GM08714 (cell line): ENCODE data around the gene IL20RB.

ENCODE experiments used
- H3K4me3 ChIP-seq: fragments of 200-500 bp; sonication (Bioruptor generic); 2 replicates; pipeline ENCODE4 v1.5.1; 2014; ENCODE audit warnings: mild to moderate bottlenecking, low read length, inconsistent platforms
- ZNF274 ChIP-seq: IDR thresholded peaks from 2 replicates; pipeline ENCODE4 v1.6.1; 2012; ENCODE audit warnings: mild to moderate bottlenecking, low read depth, low read length

IL20RB gene

DNA sequence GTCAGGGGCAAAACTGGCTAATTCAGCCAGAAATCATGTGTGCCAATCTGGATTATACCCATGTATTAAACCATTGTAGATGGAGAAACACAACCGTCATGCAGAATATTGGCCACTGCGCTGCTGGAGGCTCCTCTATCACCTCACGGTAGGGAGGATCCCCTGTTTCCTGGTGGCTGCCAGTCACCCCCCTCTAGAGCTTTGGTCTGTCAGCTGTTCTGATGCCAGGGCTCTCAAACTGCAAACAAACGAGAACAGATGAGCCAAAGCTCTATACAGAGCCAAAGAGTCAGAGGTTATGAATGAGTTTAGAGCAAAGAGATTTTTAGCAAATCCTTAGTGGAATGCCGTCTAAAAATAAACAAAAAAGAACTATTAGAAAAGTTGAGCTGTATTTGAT, 62.5 kb downstream of the IL20RB start:
- no peak for TF ChIP-seq ZNF274
- no peak overlapping the region for H3K4me3 ChIP-seq

DNA sequence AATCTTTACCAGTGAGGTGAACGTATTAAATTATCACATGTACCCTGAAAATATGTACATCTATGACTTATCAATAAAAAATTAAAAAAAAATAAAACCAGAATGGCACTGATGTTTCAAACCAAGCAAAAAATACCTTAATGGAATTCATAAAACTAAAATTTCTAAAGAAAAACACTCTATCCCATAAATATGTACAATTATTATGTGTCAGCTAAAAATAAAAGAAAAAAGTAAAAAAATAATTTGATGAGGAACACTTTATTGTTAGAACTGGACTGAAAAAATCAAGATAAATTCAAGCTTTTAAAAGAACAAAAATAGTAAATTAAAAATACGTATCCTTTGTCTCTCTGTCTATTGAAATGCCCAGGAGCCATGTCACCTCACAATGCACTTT, 63.1 kb downstream of the IL20RB start:
- no peak for TF ChIP-seq ZNF274
- no peak overlapping the region for H3K4me3 ChIP-seq

DNA sequence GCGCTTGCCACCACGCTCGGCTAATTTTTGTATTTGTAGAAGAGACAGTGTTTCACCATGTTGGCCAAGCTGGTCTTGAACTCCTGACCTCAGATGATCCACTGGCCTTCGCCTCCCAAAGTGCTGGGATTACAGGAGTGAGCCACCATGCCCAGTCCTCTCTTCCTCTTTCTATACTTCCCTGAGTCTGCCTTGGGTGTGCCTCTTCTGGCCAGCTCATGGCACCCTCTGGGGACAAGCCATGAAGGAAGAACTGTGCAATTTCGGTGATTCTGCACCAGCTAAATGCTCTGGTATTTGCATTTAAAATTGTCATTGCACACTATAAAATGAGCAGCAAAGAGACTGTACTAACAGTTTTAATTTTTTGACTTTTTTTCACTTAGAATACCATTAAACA, 66.6 kb downstream of the IL20RB start:
- TF ChIP-seq ZNF274, result no peak
- H3K4me3 ChIP-seq, result no peak overlapping the region

DNA sequence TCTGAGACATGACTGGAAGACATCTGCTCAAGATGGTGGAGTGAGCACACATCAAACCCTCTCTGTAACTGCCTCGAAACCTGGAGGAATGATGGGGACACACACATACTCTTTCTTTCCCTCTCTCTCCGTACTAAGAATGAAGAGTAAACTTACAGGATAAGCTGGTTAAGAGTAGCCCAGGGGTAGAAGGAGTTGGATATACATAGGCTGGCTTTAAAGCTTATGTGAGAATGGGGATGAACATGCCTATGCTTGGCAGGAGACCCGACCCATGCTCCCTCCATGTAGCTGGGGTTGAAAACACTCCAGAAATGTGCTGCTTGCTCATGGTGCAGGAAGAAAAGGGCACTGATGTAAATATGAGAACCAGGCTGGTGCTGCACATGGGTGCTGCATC, 68.9 kb downstream of the IL20RB start:
- no peak for TF ChIP-seq ZNF274

DNA sequence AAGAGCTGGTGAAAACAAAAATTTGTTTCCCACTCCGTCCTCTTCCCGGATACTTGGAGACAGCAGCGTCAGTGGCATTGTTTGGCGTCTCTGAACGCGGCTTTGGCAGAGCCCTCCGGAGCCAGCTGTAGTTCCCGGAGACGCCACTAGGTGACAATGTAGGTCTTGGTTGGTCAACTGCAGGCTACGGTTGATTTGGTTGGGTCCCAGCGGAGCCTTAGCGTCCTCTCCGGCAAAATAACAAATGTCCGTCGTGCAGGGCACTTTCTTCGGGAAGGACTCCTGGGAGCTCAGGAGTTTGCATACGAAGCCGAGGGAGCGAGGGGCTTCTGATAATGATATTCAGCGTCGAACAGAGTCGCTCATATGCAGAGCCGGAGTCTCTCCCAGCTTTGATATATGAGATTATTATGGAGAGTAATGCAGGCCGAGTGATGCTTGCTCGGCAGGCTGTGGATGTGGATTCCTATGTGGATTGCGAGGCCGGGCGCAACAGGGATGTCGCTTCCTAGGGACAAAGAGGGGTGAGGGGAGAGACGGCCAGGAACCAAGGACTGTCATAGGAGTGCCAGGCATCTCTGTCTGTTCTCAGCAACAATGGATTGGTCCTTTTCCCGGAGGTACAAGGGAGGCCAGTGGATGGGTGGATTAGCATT, 74.8 kb downstream of the IL20RB start:
- no peak for TF ChIP-seq ZNF274
- no peak overlapping the region; the same call in 1 of the 2 replicates for H3K4me3 ChIP-seq

More for the DNA sequence above, 68.9 kb downstream of the IL20RB start:
- H3K4me3 ChIP-seq, result no peak overlapping the region

DNA sequence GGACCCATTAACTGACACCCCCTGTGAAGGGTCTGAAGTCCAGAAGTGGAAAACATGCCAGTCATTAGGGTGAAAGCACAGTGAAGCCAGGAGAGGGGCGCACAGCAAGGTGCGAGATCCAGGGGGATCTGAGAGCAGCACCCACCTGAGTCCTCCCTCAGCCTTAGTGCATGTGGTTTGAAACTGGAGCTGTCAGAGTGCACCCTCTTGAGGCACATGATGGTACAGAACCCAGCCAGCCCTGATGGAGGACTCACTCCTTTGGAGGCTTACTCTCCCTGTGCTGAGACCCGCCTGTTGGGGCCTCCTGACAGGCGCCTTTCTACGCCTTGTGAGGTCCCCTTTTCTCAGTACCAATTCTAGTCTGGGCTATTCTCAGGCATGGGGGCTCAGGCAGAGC, 77.8 kb downstream of the IL20RB start:
- no peak overlapping the region for H3K4me3 ChIP-seq
- no peak for TF ChIP-seq ZNF274

DNA sequence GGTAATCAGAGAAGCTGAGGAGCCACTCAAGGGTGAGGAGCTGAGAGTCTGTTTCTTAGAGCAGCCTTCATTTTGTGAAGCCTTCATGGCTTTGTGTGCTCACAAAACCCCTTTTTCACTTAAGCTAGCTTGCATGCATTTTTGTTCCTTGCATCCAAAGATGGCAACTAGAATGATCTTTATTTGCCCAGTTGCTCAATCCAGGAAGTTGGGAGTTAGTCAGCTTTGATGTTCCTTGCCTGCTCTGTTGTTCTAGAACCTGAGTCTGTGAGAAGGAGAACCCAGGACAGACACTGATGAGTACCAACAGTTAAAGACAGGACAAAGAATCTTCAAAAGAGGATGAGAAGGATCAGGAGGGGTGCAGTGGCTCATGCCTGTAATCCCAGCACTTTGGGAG, 81.8 kb downstream of the IL20RB start:
- no peak overlapping the region for H3K4me3 ChIP-seq
- TF ChIP-seq ZNF274, result no peak

DNA sequence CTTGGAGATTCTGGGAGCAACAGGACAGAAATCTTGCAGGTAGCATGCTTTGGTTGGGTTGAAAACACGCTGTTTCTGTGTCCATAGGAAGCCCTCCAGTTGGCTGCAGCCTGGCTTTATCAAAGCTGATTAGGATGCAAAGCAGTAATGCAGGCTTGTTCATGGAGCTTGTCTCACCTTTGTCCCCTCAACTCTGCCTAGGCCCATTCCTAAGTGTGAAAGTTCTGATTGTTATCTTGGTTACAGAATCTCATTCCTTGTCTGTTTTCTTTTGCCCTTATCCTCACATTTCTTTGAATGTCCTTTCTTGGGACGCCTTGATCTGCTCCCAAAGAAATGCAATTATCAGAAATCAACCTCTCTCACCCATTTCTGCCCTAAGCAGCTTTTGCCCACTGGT, 83.5 kb downstream of the IL20RB start:
- no peak for TF ChIP-seq ZNF274
- no peak overlapping the region for H3K4me3 ChIP-seq

DNA sequence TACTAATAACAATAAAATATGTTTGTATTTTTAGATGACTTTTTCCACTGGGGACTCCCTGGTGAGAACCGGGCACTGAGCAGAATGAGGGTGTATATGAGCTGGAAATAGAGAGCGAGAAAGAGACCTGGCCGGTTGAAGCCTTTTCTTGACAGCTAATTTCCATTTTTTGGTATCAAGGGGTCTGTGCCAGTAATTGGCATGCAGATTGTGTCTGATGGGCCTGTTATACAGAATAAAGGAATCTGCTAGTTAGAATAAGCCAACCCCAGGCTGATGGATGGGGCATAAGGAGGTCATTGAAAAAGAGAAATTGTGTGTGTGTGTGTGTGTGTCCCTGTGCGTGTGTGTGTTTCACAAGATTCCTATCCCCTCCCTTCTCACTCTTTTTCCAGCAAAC, 83.9 kb downstream of the IL20RB start:
- TF ChIP-seq ZNF274, result no peak
- H3K4me3 ChIP-seq, result no peak overlapping the region

DNA sequence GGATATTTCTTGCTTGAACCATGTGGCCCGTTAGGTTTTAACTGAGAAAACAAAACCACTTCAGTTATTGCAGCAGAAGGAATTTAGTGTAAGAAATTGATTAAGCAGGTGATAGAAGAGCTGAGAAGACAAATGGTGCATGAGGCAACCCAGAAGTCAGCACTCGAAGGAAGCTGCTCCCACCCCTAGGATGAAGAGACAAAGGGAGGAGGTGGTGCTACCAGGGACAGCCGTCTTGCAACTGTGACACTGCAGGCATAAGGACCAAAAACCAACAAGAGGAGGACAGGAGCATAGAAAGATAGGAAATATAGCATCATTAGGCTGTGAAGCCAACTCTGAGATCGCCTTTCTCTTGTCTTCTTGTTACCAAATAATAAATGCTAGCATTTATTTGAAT, 89.0 kb downstream of the IL20RB start:
- no peak for TF ChIP-seq ZNF274
- no peak overlapping the region for H3K4me3 ChIP-seq

DNA sequence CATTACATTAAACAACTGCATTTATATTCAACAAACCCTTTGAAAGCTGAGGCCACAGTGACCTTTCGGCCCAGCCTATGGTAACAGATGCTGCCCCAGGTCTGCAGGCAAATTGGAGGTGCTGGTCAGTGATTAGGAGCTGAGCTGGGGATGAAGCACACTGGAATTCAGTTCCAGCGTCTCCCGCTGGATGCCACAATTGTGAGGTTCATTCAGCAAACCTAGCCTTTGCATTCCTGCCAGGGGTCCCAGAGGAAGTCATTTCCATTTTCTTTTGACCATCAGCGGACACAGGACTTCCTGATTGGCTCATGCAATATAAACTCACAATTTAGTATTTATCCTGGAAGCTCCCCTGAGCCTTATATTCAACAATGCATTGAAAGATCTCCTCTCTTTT, 89.5 kb downstream of the IL20RB start:
- TF ChIP-seq ZNF274, result no peak
- no peak overlapping the region for H3K4me3 ChIP-seq

DNA sequence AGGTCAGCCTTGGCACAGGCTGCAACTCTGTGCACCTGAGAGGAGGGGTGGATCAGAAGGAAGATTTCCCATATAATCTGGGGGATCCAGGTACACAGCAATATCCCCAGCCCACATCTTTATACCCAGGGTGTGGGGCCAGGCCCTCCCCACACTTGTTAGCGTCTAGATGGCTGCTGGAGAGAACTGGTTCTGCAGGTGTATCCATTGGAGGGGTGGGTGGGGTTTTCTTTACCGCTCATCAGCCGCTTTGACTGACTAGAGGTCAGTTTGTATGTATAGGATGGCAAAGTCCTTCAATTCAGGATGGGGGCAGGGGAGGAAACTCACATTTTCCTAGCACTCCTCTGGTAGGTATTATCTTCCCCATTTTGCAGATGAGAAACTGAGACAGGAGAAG, 92.5 kb downstream of the IL20RB start:
- TF ChIP-seq ZNF274, result no peak

DNA sequence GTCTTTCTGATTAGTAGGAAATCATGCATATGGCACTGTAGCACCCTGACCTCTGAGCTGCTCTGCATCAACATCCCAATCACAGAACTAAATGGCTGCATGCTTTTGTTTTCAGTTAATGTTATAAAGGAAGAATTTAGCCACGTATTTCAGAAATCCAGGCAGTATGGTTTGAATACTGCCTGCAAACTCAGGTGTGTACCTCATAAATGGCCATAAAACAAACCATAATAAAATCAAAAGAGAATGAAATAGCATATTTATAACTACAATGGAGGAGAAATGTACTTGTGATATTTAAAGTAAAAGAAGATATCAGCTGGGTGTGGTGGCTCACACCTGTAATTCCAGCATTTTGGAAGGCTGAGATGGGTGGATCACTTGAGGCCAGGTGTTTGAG, 94.5 kb downstream of the IL20RB start:
- no peak for TF ChIP-seq ZNF274
- no peak overlapping the region for H3K4me3 ChIP-seq

More for the DNA sequence above, 92.5 kb downstream of the IL20RB start:
- H3K4me3 ChIP-seq, result no peak overlapping the region
